Naive thymus-derived CD8-positive, alpha-beta T cell (primary cell): ENCODE measurements around the gene EMD. TPM values are rescaled to one million over a fixed set of nuclear protein-coding genes. Genes with fewer than 3 reads are reported as not detected.

ENCODE experiments used
- ATAC-seq, 2 donors: fragments of 150-1000 bp; cut with Tn5 transposase in 1 of 2; sonication (Bioruptor Pico), chemical (Tn5 transposase) in 1 of 2; 1 replicate in 1 of 2; 2 replicates in 1 of 2; pipeline ENCODE4 v1.10.0; 2021; ENCODE audit warnings: mild to moderate bottlenecking in 2 of 2, moderate library complexity in 2 of 2
- POLR2A ChIA-PET: fragments of 350-600 bp; sonication (Branson Sonifier 250); formaldehyde crosslinking; loops from one replicate; lab custom pipeline; 2021; ENCODE audit warnings: antibody characterized with exemption; lab: Charles Lee
- DNase-seq, 10 donors: peaks; one replicate each; pipeline versions ENCODE4 v3.0.0 to v3.0.0-alpha.2; 2020 to 2022
- H3K27ac Mint-ChIP-seq, 10 donors: one replicate each; pipeline ENCODE4 v1.8.0; 2020 to 2022; ENCODE audit warnings: mild to moderate bottlenecking in 10 of 10, mixed read lengths in 10 of 10, moderate library complexity in 4 of 10, inconsistent platforms in 1 of 10
- H3K27me3 Mint-ChIP-seq, 5 donors: one replicate each; pipeline ENCODE4 v1.8.0; 2021 to 2022; ENCODE audit warnings: mixed read lengths in 5 of 5
- H3K36me3 Mint-ChIP-seq, 3 donors: one replicate each; pipeline ENCODE4 v1.8.0; 2020 to 2022; ENCODE audit warnings: mixed read lengths in 3 of 3, mild to moderate bottlenecking in 2 of 3, inconsistent platforms in 1 of 3
- H3K4me1 Mint-ChIP-seq, 4 donors: one replicate each; pipeline ENCODE4 v1.8.0; 2021 to 2022; ENCODE audit warnings: mixed read lengths in 4 of 4
- H3K4me3 Mint-ChIP-seq, 10 donors: one replicate each; pipeline ENCODE4 v1.8.0; 2020 to 2022; ENCODE audit warnings: mild to moderate bottlenecking in 10 of 10, mixed read lengths in 10 of 10, moderate library complexity in 6 of 10, inconsistent platforms in 1 of 10
- H3K9me3 Mint-ChIP-seq, 9 donors: one replicate each; pipeline ENCODE4 v1.8.0; 2020 to 2022; ENCODE audit warnings: mixed read lengths in 9 of 9, mild to moderate bottlenecking in 3 of 9, inconsistent platforms in 1 of 9, moderate library complexity in 1 of 9
- polyA plus RNA-seq, 3 donors: library from polyadenylated mRNA; unstranded; fragments of 300-500 nt; fragmentation: Illumina TruSeq; gene quantifications; one replicate each; pipeline ENCODE4 v1.2.3, GENCODE V29; 2021
- total RNA-seq, 8 experiments: library from RNA in 2 of 8; stranded (reverse) in 2 of 8; gene quantifications; one replicate each; pipeline ENCODE4 v1.2.3 and lab custom pipeline; 2021 to 2026

The EMD gene
- total and polyA plus RNA-seq, 5 experiments from 2014 or later: 35.5 to 95.4 (median 37.1) TPM

- DNase-seq: no peak
- no peaks in the 10 kb centered on the region for H3K27me3 Mint-ChIP-seq
- no peaks in the 10 kb centered on the region for H3K9me3 Mint-ChIP-seq
- peak overlapping the region in 6 of 10 donors; percentile 41 to 87 (median 78) for H3K27ac Mint-ChIP-seq
- no peak for ATAC-seq
- peak overlapping the region in 1 of 10 donors; percentile 16 for H3K4me3 Mint-ChIP-seq
- H3K36me3 Mint-ChIP-seq: peaks cover 0 to 50% (median 0%) of the 10 kb centered on the region in 3 donors
- POLR2A ChIA-PET: interaction anchor here (1.1 to 4.3 kb wide), 3 partner anchors 10 to 15 kb away, joined by 3 to 18 read pairs (median 4); no protein-coding TSS in a partner anchor
- peaks cover 5 to 52% (median 27%) of the 10 kb centered on the region in 4 donors for H3K4me1 Mint-ChIP-seq
Measured at GRCh38 chrX:154356596-154356995, 22.5 kb upstream of the EMD start.

GRCh38 chrX:154357205-154357604 lies 21.9 kb upstream of the EMD start:
- H3K36me3 Mint-ChIP-seq: peaks cover 0 to 51% (median 0%) of the 10 kb centered on the region in 3 donors

GRCh38 chrX:154358011-154358410 lies 21.1 kb upstream of the EMD start:
- H3K9me3 Mint-ChIP-seq: no peaks in the 10 kb centered on the region
- ATAC-seq: no peak
- no peaks in the 10 kb centered on the region for H3K27me3 Mint-ChIP-seq
- POLR2A ChIA-PET: interaction anchor here (0.9 to 4.3 kb wide), 4 partner anchors 8 to 12 kb away, joined by 3 to 18 read pairs (median 4); no protein-coding TSS in a partner anchor
- H3K4me3 Mint-ChIP-seq: no peak overlapping the region
- H3K27ac Mint-ChIP-seq: peak overlapping the region in 2 of 10 donors; percentile 23 to 48
- peaks cover 0 to 53% (median 0%) of the 10 kb centered on the region in 3 donors for H3K36me3 Mint-ChIP-seq
- H3K4me1 Mint-ChIP-seq: peaks cover 5 to 46% (median 21%) of the 10 kb centered on the region in 4 donors
- DNase-seq: no peak

More at GRCh38 chrX:154357205-154357604, 21.9 kb upstream of the EMD start:
- POLR2A ChIA-PET: interaction anchor here (1.2 to 4.3 kb wide), 4 partner anchors 8 to 13 kb away, joined by 3 to 18 read pairs (median 4); no protein-coding TSS in a partner anchor
- Mint-ChIP-seq H3K27ac (peak overlapping the region in 6 of 10 donors; percentile 11 to 83 (median 72)), H3K27me3 (no peaks in the 10 kb centered on the region), H3K4me3 (no peak overlapping the region), H3K4me1 (peaks cover 5 to 48% (median 23%) of the 10 kb centered on the region in 4 donors), H3K9me3 (no peaks in the 10 kb centered on the region)
- DNase-seq (no peak), ATAC-seq (no peak)

GRCh38 chrX:154358829-154359228 lies 20.3 kb upstream of the EMD start:
- peaks cover 0 to 52% (median 0%) of the 10 kb centered on the region in 3 donors for H3K36me3 Mint-ChIP-seq
- ATAC-seq (no peak), DNase-seq (no peak)
- no peaks in the 10 kb centered on the region for H3K27me3 Mint-ChIP-seq
- peak overlapping the region in 5 of 10 donors; percentile 67 to 81 (median 74) for H3K27ac Mint-ChIP-seq
- H3K9me3 Mint-ChIP-seq: no peaks in the 10 kb centered on the region
- peaks cover 5 to 41% (median 17%) of the 10 kb centered on the region in 4 donors for H3K4me1 Mint-ChIP-seq
- H3K4me3 Mint-ChIP-seq: peak overlapping the region in 3 of 10 donors; percentile 10 to 66 (median 56)
- POLR2A ChIA-PET: interaction anchor here (4.3 kb wide), 1 partner anchor 11 kb away, joined by 18 read pairs; no protein-coding TSS in a partner anchor

GRCh38 chrX:154359362-154360154 lies 19.5 kb upstream of the EMD start:
- POLR2A ChIA-PET: interaction anchor here (4.3 kb wide), 1 partner anchor 11 kb away, joined by 18 read pairs; no protein-coding TSS in a partner anchor
- ATAC-seq (no peak), DNase-seq (peak in 1 of 10 donors; percentile 26)
- H3K4me3 Mint-ChIP-seq: no peak overlapping the region
- H3K36me3 Mint-ChIP-seq: peaks cover 0 to 55% (median 0%) of the 10 kb centered on the region in 3 donors
- peaks cover 5 to 41% (median 15%) of the 10 kb centered on the region in 4 donors for H3K4me1 Mint-ChIP-seq
- H3K27ac Mint-ChIP-seq: peak overlapping the region in 2 of 10 donors; percentile 10 to 34
- no peaks in the 10 kb centered on the region for H3K27me3 Mint-ChIP-seq
- no peaks in the 10 kb centered on the region for H3K9me3 Mint-ChIP-seq

GRCh38 chrX:154360155-154360713 lies 18.9 kb upstream of the EMD start:
- H3K36me3 Mint-ChIP-seq: peaks cover 0 to 60% (median 0%) of the 10 kb centered on the region in 3 donors
- POLR2A ChIA-PET: interaction anchor here (4.3 kb wide), 1 partner anchor 10 kb away, joined by 18 read pairs; no protein-coding TSS in a partner anchor
- H3K4me1 Mint-ChIP-seq: peaks cover 5 to 43% (median 15%) of the 10 kb centered on the region in 4 donors
- ATAC-seq (no peak), DNase-seq (peak in 1 of 10 donors; percentile 44)
- peak overlapping the region in 1 of 10 donors; percentile 42 for H3K4me3 Mint-ChIP-seq
- H3K9me3 Mint-ChIP-seq: no peaks in the 10 kb centered on the region
- H3K27me3 Mint-ChIP-seq: no peaks in the 10 kb centered on the region
- peak overlapping the region in 1 of 10 donors; percentile 40 for H3K27ac Mint-ChIP-seq

- Mint-ChIP-seq H3K4me3 (no peak overlapping the region), H3K9me3 (no peaks in the 10 kb centered on the region), H3K4me1 (peaks cover 3 to 41% (median 14%) of the 10 kb centered on the region in 4 donors), H3K27me3 (no peaks in the 10 kb centered on the region), H3K27ac (peak overlapping the region in 1 of 10 donors; percentile 29), H3K36me3 (peaks cover 0 to 59% (median 0%) of the 10 kb centered on the region in 3 donors)
- POLR2A ChIA-PET: interaction anchor here (0.8 to 2.1 kb wide), 6 partner anchors 9 to 17 kb away, joined by 3 to 8 read pairs (median 6); partner anchors contain the start of gene EMD
- DNase-seq (peak in 1 of 10 donors; percentile 52), ATAC-seq (no peak)
Measured at GRCh38 chrX:154362085-154362742, 16.9 kb upstream of the EMD start.

- no peaks in the 10 kb centered on the region for H3K9me3 Mint-ChIP-seq
- H3K27me3 Mint-ChIP-seq: no peaks in the 10 kb centered on the region
- peak overlapping the region in 1 of 10 donors; percentile 16 for H3K4me3 Mint-ChIP-seq
- peak overlapping the region in 2 of 10 donors; percentile 20 to 56 for H3K27ac Mint-ChIP-seq
- peaks cover 0 to 54% (median 0%) of the 10 kb centered on the region in 3 donors for H3K36me3 Mint-ChIP-seq
- POLR2A ChIA-PET: interaction anchor here (2.1 kb wide), 1 partner anchor 14 kb away, joined by 6 read pairs; no protein-coding TSS in a partner anchor
- DNase-seq (no peak), ATAC-seq (no peak)
- peaks cover 4 to 37% (median 14%) of the 10 kb centered on the region in 4 donors for H3K4me1 Mint-ChIP-seq
Measured at GRCh38 chrX:154363706-154364439, 15.2 kb upstream of the EMD start.

- no peak for DNase-seq
- Mint-ChIP-seq H3K27ac (peak overlapping the region in 3 of 10 donors; percentile 55 to 78 (median 68)), H3K4me1 (peaks cover 4 to 35% (median 14%) of the 10 kb centered on the region in 4 donors), H3K4me3 (peak overlapping the region in 1 of 10 donors; percentile 15), H3K36me3 (peaks cover 0 to 50% (median 0%) of the 10 kb centered on the region in 3 donors), H3K9me3 (no peaks in the 10 kb centered on the region), H3K27me3 (no peaks in the 10 kb centered on the region)
- POLR2A ChIA-PET: interaction anchor here (1.0 to 7.1 kb wide), 2 partner anchors 15 to 17 kb away, joined by 3 to 101 read pairs; no protein-coding TSS in a partner anchor
- no peak for ATAC-seq
Measured at GRCh38 chrX:154365052-154365600, 14.0 kb upstream of the EMD start.

GRCh38 chrX:154365997-154366665 lies 13.0 kb upstream of the EMD start:
- Mint-ChIP-seq H3K9me3 (no peaks in the 10 kb centered on the region), H3K4me3 (no peak overlapping the region), H3K36me3 (peaks cover 0 to 43% (median 0%) of the 10 kb centered on the region in 3 donors), H3K4me1 (peaks cover 4 to 32% (median 13%) of the 10 kb centered on the region in 4 donors), H3K27me3 (no peaks in the 10 kb centered on the region), H3K27ac (peak overlapping the region in 2 of 10 donors; percentile 1 to 81)
- no peak for ATAC-seq
- POLR2A ChIA-PET: interaction anchor here (0.7 to 7.1 kb wide), 5 partner anchors 9 to 32 kb away, joined by 3 to 101 read pairs (median 5); partner anchors contain the start of gene RPL10
- no peak for DNase-seq
